Ovary (tissue), 3 donors: Measurements from ENCODE around the gene CLNS1A.

Experiments used
- EP300 ChIP-seq: sonication (generic); formaldehyde crosslinking; IDR thresholded peaks from one replicate; pipeline ENCODE4 v1.6.1; 2017; ENCODE audit warnings: antibody characterized with exemption
- POLR2A ChIP-seq: fragments of 450-650 bp; IDR thresholded peaks from one replicate; pipeline ENCODE4 v1.6.1; 2017; ENCODE audit warnings: antibody characterized with exemption, mild to moderate bottlenecking, moderate library complexity
- TF ChIP-seq, protein P1 (sequence below), 3 donors: fragments of 450-650 bp in 2 of 3; fragments of 200-600 bp in 1 of 3; IDR thresholded peaks; one replicate each; pipeline versions ENCODE4 v1.5.1 to v1.8.0; 2016 to 2022; ENCODE audit warnings: antibody characterized with exemption in 3 of 3, mild to moderate bottlenecking in 1 of 3
- donor health status: DM: no; HTN: no; CAD: no.

DNA sequence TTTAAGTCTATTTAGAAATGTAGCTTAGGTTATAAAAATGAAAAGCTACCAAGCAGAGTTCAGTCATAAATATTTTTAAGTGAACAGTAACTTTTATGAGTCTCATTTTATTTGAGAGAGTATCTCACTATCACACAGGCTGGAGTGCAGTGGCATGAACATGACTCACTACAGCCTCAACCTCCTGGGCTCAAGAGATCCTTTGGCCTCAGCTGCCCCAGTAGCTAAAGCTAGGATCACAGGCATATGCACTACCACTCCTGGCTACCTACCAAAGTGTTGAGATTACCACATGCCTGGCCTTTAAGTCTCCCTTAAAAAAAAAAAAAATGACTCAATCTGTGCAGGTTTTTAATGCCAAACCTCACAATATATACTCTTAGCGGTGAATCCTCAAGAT, 34.7 kb upstream of the CLNS1A start:
- TF ChIP-seq, protein P1, sequence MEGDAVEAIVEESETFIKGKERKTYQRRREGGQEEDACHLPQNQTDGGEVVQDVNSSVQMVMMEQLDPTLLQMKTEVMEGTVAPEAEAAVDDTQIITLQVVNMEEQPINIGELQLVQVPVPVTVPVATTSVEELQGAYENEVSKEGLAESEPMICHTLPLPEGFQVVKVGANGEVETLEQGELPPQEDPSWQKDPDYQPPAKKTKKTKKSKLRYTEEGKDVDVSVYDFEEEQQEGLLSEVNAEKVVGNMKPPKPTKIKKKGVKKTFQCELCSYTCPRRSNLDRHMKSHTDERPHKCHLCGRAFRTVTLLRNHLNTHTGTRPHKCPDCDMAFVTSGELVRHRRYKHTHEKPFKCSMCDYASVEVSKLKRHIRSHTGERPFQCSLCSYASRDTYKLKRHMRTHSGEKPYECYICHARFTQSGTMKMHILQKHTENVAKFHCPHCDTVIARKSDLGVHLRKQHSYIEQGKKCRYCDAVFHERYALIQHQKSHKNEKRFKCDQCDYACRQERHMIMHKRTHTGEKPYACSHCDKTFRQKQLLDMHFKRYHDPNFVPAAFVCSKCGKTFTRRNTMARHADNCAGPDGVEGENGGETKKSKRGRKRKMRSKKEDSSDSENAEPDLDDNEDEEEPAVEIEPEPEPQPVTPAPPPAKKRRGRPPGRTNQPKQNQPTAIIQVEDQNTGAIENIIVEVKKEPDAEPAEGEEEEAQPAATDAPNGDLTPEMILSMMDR (IDR thresholded peaks at IDR 0.05) = no peak
- TF ChIP-seq POLR2A (no peak), EP300 (no peak)
